Suprapubic skin (tissue), 4 donors: ENCODE measurements around the gene RMND5B.

Experiments
- POLR2A ChIP-seq, 2 donors: fragments of 450-650 bp; IDR thresholded peaks; one replicate each; pipeline ENCODE4 v1.6.1; 2017; ENCODE audit warnings: antibody characterized with exemption in 2 of 2, mild to moderate bottlenecking in 2 of 2, moderate library complexity in 2 of 2
- POLR2AphosphoS5 ChIP-seq, 3 donors: sonication (generic); formaldehyde crosslinking; IDR thresholded peaks; one replicate each; pipeline ENCODE4 v1.6.1; 2017; ENCODE audit warnings: antibody characterized with exemption in 3 of 3
- TF ChIP-seq, protein P1 (sequence below), 2 donors: fragments of 200-600 bp in 1 of 2; fragments of 450-650 bp in 1 of 2; sonication (generic) in 1 of 2; IDR thresholded peaks; one replicate each; pipeline ENCODE4 v1.5.1; 2016 to 2019; ENCODE audit warnings: antibody characterized with exemption in 2 of 2, mild to moderate bottlenecking in 1 of 2, moderate library complexity in 1 of 2

DNA sequence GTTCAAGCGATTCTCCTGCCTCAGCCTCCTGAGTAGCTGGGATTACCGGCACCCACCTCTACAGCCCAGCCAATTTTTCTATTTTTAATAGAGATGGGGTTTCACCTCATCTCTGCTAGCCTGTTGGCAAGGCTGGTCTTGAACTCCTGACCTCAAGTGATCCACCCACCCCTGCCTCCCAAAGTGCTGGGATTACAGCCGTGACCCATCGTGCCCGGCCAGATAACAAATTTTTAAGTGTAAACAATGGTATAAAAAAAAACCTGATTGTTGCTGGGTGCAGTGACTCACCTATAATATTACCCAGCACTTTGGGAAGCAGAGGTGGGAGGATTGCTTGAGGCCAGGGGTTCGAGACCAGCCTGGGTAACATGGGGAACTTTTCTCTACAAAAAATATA is 45.5 kb upstream of the RMND5B start:
- TF ChIP-seq, protein P1, sequence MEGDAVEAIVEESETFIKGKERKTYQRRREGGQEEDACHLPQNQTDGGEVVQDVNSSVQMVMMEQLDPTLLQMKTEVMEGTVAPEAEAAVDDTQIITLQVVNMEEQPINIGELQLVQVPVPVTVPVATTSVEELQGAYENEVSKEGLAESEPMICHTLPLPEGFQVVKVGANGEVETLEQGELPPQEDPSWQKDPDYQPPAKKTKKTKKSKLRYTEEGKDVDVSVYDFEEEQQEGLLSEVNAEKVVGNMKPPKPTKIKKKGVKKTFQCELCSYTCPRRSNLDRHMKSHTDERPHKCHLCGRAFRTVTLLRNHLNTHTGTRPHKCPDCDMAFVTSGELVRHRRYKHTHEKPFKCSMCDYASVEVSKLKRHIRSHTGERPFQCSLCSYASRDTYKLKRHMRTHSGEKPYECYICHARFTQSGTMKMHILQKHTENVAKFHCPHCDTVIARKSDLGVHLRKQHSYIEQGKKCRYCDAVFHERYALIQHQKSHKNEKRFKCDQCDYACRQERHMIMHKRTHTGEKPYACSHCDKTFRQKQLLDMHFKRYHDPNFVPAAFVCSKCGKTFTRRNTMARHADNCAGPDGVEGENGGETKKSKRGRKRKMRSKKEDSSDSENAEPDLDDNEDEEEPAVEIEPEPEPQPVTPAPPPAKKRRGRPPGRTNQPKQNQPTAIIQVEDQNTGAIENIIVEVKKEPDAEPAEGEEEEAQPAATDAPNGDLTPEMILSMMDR (IDR thresholded peaks at IDR 0.05) = no peak
- TF ChIP-seq POLR2A (IDR thresholded peaks at IDR 0.05) (no peak), POLR2AphosphoS5 (IDR thresholded peaks at IDR 0.05) (no peak)
